GM18907 (cell line): ENCODE results near the gene GPR42.
"Not testable (repeated sequence)": the region's sequence is repeated elsewhere in the genome, so short reads cannot be mapped to it uniquely, and the experiment has no call there.

Experiments
- ATAC-seq: cut with Tn5 transposase; IDR thresholded peaks from one replicate; pipeline ENCODE4 v1.9.1; 2021; ENCODE audit warnings: mild to moderate bottlenecking, moderate library complexity; ENCODE audit not compliant: unreplicated experiment

GPR42 gene

GRCh38 chr19:35362261-35363000 lies 8.4 kb upstream of the GPR42 start:
- ATAC-seq, result no peak

- no peak for ATAC-seq
Measured at GRCh38 chr19:35363001-35363590, 7.8 kb upstream of the GPR42 start.

GRCh38 chr19:35363711-35364425 lies 7.0 kb upstream of the GPR42 start:
- ATAC-seq, result no peak

- ATAC-seq, result no peak
Measured at GRCh38 chr19:35365303-35365702, 5.6 kb upstream of the GPR42 start.

GRCh38 chr19:35368378-35368777 lies 2.5 kb upstream of the GPR42 start:
- ATAC-seq, result no peak

- ATAC-seq, result no peak
Measured at GRCh38 chr19:35369522-35369921, 1.3 kb upstream of the GPR42 start.

- no peak for ATAC-seq
Measured at GRCh38 chr19:35373492-35373891, 2.6 kb downstream of the GPR42 start.

- ATAC-seq, result not testable (repeated sequence)
Measured at GRCh38 chr19:35374031-35374430, 3.2 kb downstream of the GPR42 start.

- no peak for ATAC-seq
Measured at GRCh38 chr19:35375505-35376307, 4.8 kb downstream of the GPR42 start.

GRCh38 chr19:35377656-35378055 lies 6.8 kb downstream of the GPR42 start:
- ATAC-seq, result no peak

- ATAC-seq, result no peak
Measured at GRCh38 chr19:35378356-35378755, 7.5 kb downstream of the GPR42 start.

GRCh38 chr19:35379545-35379944 lies 8.7 kb downstream of the GPR42 start:
- ATAC-seq, result not testable (repeated sequence)

- no peak for ATAC-seq
Measured at GRCh38 chr19:35379992-35380391, 9.1 kb downstream of the GPR42 start.

GRCh38 chr19:35380450-35381124 lies 9.7 kb downstream of the GPR42 start:
- no peak for ATAC-seq

- ATAC-seq, result no peak
Measured at GRCh38 chr19:35381318-35381717, 10.4 kb downstream of the GPR42 start.

- no peak for ATAC-seq
Measured at GRCh38 chr19:35381926-35382325, 11.1 kb downstream of the GPR42 start.

- ATAC-seq, result no peak
Measured at GRCh38 chr19:35383536-35383935, 12.7 kb downstream of the GPR42 start.

- no peak for ATAC-seq
Measured at GRCh38 chr19:35388277-35389054, 17.6 kb downstream of the GPR42 start.

GRCh38 chr19:35389192-35389861 lies 18.5 kb downstream of the GPR42 start:
- no peak for ATAC-seq
